Fibroblast of skin of abdomen (primary cell): ENCODE data around the gene KBTBD3. TPM values are rescaled to one million over a fixed set of nuclear protein-coding genes. Genes with fewer than 3 reads are reported as not detected.
A peak's percentile ranks its signal among the peaks of the same experiment; 100 is the strongest.

Experiments used
- DNase-seq: peaks from one replicate; pipeline ENCODE4 v3.0.0-alpha.2; 2013
- polyA plus RNA-seq, 2 experiments: library from polyadenylated mRNA; unstranded; fragments of 120-200 nt; gene quantifications; one replicate each; pipeline ENCODE4 v1.2.1, GENCODE V29; 2013; ENCODE audit not compliant: insufficient read length in 2 of 2

The KBTBD3 gene, protein sequence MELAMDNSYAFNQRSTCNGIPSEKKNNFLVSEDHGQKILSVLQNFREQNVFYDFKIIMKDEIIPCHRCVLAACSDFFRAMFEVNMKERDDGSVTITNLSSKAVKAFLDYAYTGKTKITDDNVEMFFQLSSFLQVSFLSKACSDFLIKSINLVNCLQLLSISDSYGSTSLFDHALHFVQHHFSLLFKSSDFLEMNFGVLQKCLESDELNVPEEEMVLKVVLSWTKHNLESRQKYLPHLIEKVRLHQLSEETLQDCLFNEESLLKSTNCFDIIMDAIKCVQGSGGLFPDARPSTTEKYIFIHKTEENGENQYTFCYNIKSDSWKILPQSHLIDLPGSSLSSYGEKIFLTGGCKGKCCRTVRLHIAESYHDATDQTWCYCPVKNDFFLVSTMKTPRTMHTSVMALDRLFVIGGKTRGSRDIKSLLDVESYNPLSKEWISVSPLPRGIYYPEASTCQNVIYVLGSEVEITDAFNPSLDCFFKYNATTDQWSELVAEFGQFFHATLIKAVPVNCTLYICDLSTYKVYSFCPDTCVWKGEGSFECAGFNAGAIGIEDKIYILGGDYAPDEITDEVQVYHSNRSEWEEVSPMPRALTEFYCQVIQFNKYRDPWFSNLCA
- polyA plus RNA-seq (2013, experiment 1 of 2; ENCODE audit: insufficient read length): 4.0 TPM
- polyA plus RNA-seq (2013, experiment 2 of 2; ENCODE audit: insufficient read length): 4.1 TPM

DNA sequence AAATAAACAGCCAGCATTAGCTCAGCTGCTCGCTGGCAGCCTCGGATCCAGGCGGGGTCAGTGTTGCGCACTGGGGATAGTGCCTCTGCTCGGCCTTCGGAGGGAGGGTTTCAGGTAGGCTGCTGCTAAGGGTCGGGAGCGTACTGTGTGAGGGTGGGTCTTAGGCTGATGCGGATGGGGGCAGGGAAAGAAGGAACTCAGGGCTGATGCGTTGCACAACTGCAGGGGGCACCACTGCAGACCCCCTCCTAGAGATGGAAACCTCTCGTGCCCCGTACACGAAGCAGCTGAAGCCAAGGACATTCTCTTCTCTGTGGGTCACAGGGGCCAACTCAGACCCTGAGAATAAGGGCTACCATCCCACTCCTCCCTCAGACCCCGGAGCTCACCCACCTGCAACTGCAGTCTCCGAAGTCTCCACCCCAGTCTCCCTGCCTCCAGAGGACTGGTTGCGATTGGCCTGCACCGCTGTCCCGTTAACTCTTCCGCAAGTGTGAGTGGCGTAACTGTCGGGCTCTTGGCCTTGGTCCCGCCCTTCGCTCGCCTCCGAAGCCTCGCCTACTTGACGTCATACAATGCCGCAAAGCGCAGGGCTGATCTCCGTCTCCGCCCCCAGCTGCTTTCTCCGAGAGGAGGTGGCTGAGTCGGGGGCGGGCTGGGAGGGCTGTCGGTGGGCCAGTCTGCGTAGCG is at the start of gene KBTBD3:
Gene KBTBD3, minus strand, starts transcription at position 429 of the 690 bp plus-strand sequence. CDS start 18,250 bp downstream, outside the sequence.
- DNase-seq: peak; percentile 100

DNA sequence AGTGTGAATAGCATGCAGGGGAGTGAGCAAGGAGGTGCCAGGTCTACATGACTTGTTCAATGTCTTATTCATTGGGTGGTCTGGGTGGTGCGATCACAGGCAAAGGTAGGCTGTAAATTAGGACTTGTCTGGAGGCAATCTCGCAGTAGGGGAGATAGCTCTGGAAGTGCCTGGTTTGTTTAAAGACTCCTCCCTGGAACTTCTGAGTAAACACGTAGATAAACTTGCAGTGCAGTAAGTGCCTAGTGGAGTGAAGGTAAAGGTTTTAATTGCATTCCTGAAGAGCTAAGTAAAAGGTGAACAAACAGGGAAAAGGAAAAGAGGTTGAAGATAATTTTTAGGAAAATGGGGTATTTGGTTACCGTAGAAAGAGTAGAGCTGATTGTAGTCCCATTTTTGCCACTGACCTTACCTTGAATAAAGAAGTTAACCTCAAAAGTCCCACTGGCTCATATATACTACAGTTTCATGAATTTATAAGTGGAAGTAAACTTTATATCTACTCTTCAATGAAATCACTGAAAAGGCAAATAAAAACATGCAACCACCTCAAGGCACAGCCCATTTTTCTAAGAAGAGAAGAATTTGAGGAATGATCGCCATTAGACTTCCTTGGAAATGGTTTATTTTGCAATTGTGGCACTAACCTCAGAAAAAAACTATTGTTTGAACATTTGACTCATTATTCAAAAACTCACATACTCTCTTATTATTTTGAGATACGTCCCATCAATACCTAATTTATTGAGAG is 44.6 kb upstream of the KBTBD3 start:
- no peak for DNase-seq

DNA sequence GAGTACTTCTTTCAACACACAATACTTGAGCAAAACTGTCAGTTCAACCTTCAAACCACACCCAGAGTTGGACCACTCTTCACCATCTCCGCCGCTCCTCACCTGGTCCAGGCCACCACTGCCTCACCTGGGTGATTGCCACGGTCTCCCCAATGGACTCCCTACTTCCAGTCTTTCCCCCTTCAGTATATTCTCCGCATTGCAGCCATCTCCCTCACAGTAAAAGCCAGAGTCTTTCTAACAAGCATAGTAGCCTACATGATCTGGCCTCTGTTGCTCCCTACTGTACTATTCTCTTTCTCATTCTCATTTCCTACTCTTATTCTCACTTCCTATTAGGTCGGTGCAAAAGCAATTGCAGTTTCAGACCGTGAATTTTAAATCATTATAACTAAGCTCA is 28.8 kb upstream of the KBTBD3 start:
- DNase-seq: no peak

DNA sequence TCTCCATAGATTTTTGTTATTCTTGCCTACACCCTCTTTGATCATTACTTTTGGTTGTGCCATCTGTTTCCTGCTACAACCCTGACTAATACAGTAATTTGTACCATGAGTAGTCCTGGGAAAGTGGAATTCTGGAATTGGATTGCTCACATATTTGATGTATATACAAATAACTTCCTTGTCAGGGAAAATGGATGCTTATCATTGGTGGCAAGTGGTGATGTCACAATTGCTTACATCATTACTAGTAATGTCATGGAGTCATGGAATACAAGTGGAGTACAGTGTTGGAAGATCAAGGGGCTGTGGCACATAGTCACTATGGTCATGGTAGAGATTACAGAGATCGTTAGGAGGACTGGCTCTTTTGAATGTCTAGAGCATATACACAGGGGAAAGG is 24.7 kb upstream of the KBTBD3 start:
- DNase-seq: peak; percentile 70

DNA sequence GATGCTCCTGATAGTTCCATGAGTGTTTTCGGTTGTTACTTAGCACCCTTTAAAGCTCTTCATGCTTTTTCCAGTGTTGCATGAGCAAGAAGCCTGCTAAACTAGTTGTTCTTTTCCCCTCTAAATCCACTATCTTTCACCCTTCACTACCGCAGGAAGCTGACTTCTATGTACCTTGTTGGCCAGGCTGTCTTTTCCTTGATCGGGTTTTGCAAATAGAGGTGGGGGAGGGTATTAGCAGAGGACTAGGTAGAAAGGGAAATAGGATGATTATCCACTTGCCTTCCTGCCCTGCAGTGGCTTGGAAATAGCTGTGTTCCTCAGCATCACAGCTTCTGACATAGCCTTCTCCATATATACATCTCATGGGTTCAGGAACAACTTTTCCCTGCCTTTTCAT is 24.2 kb upstream of the KBTBD3 start:
- DNase-seq: no peak

DNA sequence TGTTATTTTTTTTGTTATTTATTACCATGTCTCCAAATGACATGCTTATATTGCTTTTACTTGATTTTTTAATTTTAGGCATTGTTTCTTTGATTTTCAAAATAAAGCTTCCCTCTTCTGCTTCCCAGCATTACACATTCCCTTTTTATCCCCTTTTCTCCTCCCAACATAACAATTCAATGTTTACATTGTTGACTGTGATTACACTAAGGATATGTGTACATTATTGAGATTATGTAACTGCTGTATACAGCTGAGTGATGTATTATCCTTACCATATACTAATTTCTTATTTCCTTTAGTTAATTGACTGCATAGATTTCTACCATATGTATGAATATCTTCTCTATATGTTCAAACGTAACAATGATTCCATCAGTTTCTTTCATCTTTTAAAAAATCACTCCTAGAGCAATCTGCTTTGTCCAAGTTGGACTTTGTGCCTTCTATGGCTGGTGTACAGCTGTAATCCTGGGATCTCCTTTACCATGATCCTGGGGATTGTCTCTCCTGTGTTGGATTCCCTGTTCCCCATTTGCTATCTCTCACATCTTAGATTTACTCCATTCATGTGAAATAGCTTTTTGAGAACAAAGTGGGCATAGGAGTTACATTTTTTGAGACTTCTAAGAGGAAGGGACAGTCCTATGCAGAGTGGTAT is 21.9 kb upstream of the KBTBD3 start:
- no peak for DNase-seq

DNA sequence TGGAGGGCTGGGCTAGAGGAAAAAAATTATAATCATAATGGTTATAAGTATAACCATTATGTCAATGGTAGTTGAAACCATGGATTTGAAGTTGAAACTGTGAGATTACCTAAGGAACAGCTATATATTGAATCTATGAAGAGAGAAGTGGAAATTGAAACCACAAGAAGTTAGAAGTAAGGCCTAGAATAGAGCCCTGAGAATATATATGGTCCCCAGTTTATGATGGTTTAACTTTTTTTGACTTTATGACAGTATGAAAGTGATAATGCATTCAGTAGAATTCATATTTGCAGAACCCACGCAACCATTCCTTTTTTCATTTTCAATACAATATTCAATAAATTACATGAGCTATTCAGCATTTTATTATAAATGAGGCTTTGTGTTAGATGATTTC is 15.3 kb upstream of the KBTBD3 start:
- DNase-seq: no peak

DNA sequence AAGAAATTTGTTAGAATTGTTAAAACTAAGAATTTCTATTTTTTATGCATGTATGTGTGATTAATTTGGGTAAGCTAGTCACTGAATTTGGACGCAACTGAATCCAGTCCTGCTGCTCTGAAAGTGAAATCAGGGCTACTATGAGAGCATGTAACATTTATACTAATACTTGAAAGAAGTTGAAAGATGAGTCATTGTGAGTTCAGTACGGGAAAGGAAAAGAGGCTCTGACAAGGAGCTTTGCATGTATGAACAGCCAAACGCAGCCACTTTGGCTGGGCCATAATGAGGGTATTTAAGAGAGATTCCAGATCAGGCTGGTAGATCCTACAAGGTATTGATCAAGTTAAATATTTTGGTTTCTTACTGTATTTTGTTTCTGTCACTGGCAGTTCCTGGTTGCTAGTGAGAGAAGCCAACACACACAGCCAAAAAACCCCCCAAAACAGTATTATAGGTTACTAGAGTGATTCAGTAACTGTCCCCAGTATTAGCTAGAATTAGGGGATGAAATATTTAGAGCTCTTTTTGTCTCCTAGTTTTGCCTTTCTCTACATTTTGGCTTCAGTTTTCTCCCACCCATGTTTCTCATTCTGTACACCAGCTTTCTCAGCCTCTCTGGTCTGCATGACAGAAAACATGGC is 14.5 kb upstream of the KBTBD3 start:
- DNase-seq: peak; percentile 52

DNA sequence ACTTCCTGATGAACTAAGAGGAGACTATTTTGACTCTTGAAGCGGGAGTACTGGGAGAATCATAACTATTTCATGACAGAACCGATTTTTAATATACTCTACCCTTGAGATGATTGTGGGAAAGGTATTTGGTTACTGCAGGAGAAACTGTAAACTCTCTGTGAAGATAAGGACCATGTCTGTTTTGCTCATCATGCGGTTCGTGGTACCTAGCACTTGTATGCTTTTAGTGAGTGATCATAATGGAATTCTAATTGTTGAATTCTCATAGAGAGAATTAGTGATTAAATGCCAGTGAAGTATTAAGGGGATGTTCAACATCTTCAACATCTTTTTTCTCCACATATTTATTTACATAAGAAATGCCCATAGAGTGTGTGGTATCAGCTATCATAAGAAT is 11.7 kb upstream of the KBTBD3 start:
- DNase-seq: peak; percentile 28

DNA sequence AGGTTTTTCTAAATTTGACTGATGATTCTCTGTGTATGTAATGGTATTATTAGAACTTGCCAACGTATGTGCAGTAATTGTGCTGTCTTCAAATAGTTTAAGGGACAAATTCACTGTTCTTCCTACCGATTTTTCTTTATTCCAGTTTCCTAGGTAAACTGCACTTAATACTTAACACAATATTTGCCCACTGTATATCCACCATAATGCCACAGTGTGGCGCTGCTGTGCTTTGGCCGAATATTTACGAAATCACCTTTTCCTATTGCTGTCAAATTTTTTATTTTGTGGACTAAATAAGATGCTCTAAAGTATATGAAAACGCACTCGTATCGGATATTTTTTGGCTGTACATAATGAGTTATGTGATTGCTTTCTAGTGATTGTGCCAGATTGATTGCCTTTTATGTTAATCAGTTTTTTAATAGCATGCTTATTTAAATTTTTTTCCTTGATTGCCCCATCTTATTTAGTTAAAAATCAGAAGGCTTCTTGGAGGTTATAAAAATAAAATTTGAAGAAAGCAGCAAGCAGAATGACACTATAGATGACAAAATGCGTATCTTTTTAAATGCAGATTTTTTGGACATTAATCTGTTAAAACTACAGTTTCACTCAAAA is 10.8 kb upstream of the KBTBD3 start:
- DNase-seq: peak; percentile 47

DNA sequence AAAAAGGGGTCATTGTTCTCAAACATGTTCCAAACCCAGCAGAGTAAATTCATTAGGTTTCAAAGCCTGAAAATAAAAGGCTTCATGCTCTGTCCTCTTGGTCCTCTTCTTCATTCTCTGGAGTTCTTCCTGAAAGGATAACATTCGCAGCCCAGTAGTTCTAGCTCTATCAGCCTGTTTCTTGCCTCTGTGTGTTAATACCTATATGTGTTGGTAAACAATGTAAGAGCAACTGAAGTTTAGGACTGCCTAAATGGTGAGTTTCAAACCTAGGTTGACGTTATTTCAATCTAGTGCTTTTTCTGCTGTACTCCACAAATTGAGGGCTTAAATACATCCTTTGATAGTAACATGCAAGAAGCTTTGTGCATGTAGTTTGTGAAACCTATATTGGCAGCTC is 9.7 kb upstream of the KBTBD3 start:
- DNase-seq: no peak

DNA sequence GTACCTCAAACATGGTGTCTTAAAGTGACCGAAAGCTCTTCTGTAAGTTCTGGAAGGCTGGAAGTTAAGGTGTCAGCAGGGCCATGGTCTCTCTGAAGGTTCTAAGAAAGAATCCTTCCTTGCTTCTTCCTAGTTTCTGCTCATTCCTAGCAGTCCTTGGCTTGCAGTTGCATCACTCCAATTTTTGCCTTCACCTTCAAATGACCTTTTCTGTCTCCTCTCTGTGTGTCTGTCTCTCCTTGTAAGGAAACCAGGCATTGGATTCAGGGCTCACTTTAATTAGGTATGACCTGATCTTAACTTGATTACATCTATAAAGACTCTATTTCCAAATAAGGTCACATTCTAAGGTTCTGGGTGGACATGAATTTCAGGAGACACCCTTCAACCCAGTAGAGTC is 9.0 kb upstream of the KBTBD3 start:
- DNase-seq: no peak

DNA sequence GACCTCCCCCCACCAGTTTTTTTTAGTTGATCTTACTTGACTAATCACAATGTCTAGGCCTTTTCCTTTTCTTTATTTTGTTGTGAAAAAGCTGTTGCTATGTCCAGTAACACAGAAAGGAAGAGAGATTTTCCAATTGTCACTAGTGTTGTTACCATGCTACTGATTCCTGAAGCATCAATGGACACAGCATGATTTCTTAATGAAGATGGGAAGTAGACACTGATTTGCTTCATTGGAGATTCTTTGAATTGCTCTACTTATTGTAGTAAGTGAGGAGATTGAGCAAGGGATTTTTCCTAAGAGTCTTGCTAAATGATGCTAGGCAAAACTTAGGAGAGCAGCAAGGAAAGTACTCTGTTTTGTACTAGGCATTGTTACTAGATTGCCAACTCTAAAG is 4.9 kb upstream of the KBTBD3 start:
- no peak for DNase-seq

DNA sequence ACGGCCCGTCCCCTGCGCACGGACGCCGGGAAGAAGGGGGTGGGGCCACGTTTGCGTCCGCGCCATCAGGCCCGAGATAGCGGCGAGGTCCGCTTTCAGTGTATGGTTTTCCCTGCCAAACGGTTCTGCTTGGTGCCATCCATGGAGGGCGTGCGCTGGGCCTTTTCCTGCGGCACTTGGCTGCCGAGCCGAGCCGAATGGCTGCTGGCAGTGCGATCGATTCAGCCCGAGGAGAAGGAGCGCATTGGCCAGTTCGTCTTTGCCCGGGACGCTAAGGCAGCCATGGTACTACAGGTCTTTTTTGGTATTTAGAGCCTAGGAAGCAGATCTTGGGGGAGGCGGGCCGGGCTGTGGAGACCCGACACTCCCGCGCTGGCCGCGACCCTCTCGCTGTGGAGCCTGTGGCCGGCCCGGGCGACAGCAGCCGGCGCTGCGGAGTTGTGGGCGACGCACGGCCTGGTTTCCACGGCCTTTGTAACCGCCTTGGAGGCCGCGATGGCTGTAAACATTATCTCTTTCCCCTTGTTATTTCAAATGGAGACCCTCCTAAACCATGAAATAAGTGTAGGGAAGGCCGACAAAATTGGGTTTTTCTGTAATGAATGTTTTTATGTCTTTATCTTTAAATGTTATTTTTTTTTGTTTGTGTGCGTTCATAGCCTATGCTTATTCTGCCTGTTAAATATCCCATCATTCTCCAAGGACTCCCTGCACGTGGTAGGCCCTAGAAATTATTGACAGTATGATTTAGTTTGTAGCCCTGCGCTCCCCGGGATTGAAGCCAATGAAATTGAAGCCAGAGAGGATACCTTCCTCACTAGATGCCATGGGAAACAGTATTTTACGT is 685 bp upstream of the KBTBD3 start, which contains the start of gene AASDHPPT:
Gene AASDHPPT, plus strand, starts transcription at position 54 of the 847 bp plus-strand sequence. Its CDS starts 49 bp downstream, at position 103.
- peak; percentile 26 for DNase-seq

DNA sequence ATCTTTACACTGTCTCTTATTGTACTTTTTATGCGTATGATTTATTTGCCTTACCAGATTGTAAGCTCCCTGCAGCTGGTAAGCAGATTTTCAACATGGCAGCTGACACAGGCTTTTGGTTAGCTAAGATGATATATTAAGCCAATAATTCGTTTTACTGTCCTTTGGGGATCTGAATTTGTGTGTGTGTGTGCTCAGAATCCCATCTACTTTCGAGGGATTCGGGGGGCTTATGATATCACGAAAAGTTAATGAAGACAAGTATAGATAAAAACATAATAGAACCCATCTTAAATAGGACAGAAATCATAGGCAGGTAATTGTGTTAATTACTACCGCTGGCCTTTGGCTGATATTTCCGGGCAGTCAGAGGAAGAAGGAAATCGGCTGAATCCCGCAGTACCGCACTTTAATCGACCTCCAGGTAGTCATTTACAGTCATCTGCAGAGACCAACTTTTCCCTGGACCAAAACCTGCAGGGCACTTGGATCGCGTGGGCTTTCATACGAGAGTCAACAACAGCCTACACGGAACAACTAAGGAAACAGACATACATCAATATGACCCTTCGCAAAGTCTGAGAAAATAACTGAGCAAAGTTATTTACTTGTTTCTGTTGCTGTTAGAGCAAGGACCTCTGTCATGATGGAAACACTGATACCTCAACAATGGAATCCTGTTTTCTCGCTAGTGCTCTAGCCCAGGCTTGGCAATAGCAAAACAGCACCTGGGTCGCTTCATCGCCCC is 802 bp downstream of the KBTBD3 start:
- DNase-seq: no peak

DNA sequence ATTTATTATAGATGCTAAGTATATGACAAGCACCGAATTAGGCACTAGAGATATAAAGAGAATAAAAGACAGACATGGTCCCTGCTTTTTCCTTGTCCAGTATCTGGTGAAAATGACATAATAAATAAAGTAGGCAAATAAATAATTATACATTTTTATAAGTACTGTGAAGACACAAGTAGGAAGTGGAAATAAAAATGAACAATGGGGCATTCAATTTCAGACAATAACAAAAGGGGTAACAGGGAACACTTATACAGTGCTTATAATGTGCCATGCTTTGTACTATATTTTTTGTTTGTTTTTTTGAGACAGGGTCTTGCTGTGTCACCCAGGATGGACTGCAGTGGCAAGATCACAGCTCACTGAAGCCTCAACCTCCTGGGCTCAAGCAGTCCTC is 4.3 kb downstream of the KBTBD3 start:
- no peak for DNase-seq

DNA sequence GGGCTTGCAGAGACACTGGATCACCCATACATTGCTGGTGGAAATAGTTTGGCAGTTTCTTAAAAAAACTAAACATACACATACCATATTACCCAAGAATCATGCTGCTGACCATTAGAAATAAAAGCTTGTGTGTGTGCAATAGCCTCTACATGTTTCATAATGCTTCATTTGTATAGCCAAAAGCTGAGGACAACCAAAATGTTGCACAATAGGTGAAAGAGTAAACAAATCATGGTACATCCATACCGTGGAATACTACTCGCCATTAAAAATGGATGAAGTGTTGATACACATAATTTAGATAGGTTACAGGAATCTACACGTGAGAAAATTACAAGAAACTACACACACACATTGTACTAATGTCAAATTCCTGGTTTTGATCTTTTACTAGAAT is 6.5 kb downstream of the KBTBD3 start:
- DNase-seq: no peak

DNA sequence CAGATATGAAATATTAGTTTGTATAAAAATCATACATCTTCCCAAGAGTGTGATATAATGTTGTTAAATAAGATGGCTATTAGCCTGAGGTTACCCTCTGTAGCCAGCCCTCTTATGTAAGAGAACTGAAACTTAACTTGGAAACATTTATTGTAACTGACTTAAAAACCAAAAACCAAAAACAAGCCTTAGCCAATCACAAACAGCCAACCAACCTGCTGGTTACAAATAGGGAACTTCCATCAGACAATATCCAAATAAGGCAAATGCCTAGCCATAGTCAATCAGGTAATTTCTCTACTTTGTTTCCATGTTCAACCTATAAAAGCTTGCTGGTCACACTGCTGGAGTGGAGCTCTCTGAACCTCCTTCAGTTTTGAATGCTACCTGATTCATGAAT is 14.1 kb downstream of the KBTBD3 start:
- DNase-seq: no peak
